ENCODE measurements around the gene STPG4. TPM values are rescaled to one million over a fixed set of nuclear protein-coding genes. Genes with fewer than 3 reads are reported as not detected.

Gene STPG4
- total RNA-seq, 1 experiment from 2014 or later, result not detected

- H3K36me3 Mint-ChIP-seq (ENCODE audit: insufficient read depth, unreplicated experiment), result peaks cover 90% of the 10 kb centered on the region
- H3K27me3 Mint-ChIP-seq (ENCODE audit: insufficient read depth, unreplicated experiment), result no peaks in the 10 kb centered on the region
- no peak for DNase-seq (ENCODE audit: unreplicated experiment)
- intact Hi-C loops (cut with micrococcal nuclease), result no loop called here
- no peaks in the 10 kb centered on the region for H3K9me3 Mint-ChIP-seq (ENCODE audit: unreplicated experiment)
- H3K4me1 Mint-ChIP-seq (ENCODE audit: insufficient read depth, unreplicated experiment), result peaks cover 13% of the 10 kb centered on the region
- CTCF ChIA-PET, result interaction anchor here (0.7 to 1.6 kb wide), 4 partner anchors 17 to 177 kb away, joined by 3 to 7 read pairs (median 5); no protein-coding TSS in a partner anchor
- no TSS peak for BruUV-seq (replicated peaks)
- peak overlapping the region; percentile 46 for H3K27ac Mint-ChIP-seq (ENCODE audit: low read depth, unreplicated experiment)
- H3K4me3 Mint-ChIP-seq (ENCODE audit: unreplicated experiment), result no peak overlapping the region
- POLR2A ChIA-PET, result interaction anchor here (0.9 to 1.1 kb wide), 3 partner anchors 8 to 9 kb away, joined by 3 to 6 read pairs (median 6); no protein-coding TSS in a partner anchor
- TF ChIP-seq CTCF (IDR thresholded peaks at IDR 0.05; ENCODE audit: unreplicated experiment), result no peak
Measured at GRCh38 chr2:47165001-47165555, 10.0 kb upstream of the STPG4 start.

GRCh38 chr2:47162780-47163179 is 7.7 kb upstream of the STPG4 start:
- Mint-ChIP-seq H3K4me3 (ENCODE audit: unreplicated experiment) (no peak overlapping the region), H3K9me3 (ENCODE audit: unreplicated experiment) (no peaks in the 10 kb centered on the region), H3K27me3 (ENCODE audit: insufficient read depth, unreplicated experiment) (no peaks in the 10 kb centered on the region), H3K36me3 (ENCODE audit: insufficient read depth, unreplicated experiment) (peaks cover 84% of the 10 kb centered on the region), H3K4me1 (ENCODE audit: insufficient read depth, unreplicated experiment) (peaks cover 18% of the 10 kb centered on the region), H3K27ac (ENCODE audit: low read depth, unreplicated experiment) (peak overlapping the region; percentile 46)
- no TSS peak for BruUV-seq (replicated peaks)
- ChIA-PET POLR2A (interaction anchor here (1.1 kb wide), 1 partner anchor 8 kb away, joined by 3 read pairs; no protein-coding TSS in a partner anchor), CTCF (no interaction called here)
- no peak for DNase-seq (ENCODE audit: unreplicated experiment)
- intact Hi-C loops (cut with micrococcal nuclease), result no loop called here
- no peak for TF ChIP-seq CTCF (IDR thresholded peaks at IDR 0.05; ENCODE audit: unreplicated experiment)

GRCh38 chr2:47161475-47161874 is 6.4 kb upstream of the STPG4 start:
- intact Hi-C loops (cut with micrococcal nuclease), result no loop called here
- H3K4me1 Mint-ChIP-seq (ENCODE audit: insufficient read depth, unreplicated experiment), result peaks cover 18% of the 10 kb centered on the region
- ChIA-PET CTCF (no interaction called here), POLR2A (no interaction called here)
- H3K27me3 Mint-ChIP-seq (ENCODE audit: insufficient read depth, unreplicated experiment), result no peaks in the 10 kb centered on the region
- no peak for TF ChIP-seq CTCF (IDR thresholded peaks at IDR 0.05; ENCODE audit: unreplicated experiment)
- no TSS peak for BruUV-seq (replicated peaks)
- H3K4me3 Mint-ChIP-seq (ENCODE audit: unreplicated experiment), result no peak overlapping the region
- no peak for DNase-seq (ENCODE audit: unreplicated experiment)
- H3K9me3 Mint-ChIP-seq (ENCODE audit: unreplicated experiment), result no peaks in the 10 kb centered on the region
- H3K27ac Mint-ChIP-seq (ENCODE audit: low read depth, unreplicated experiment), result no peak overlapping the region
- H3K36me3 Mint-ChIP-seq (ENCODE audit: insufficient read depth, unreplicated experiment), result peaks cover 77% of the 10 kb centered on the region

GRCh38 chr2:47160660-47161059 is 5.6 kb upstream of the STPG4 start:
- ChIA-PET POLR2A (no interaction called here), CTCF (interaction anchor here (0.6 kb wide), 1 partner anchor 723 kb away, joined by 4 read pairs; no protein-coding TSS in a partner anchor)
- Mint-ChIP-seq H3K27ac (ENCODE audit: low read depth, unreplicated experiment) (no peak overlapping the region), H3K9me3 (ENCODE audit: unreplicated experiment) (no peaks in the 10 kb centered on the region), H3K4me1 (ENCODE audit: insufficient read depth, unreplicated experiment) (peaks cover 16% of the 10 kb centered on the region), H3K36me3 (ENCODE audit: insufficient read depth, unreplicated experiment) (peaks cover 82% of the 10 kb centered on the region), H3K4me3 (ENCODE audit: unreplicated experiment) (no peak overlapping the region), H3K27me3 (ENCODE audit: insufficient read depth, unreplicated experiment) (no peaks in the 10 kb centered on the region)
- intact Hi-C loops (cut with micrococcal nuclease), result no loop called here
- no TSS peak for BruUV-seq (replicated peaks)
- no peak for TF ChIP-seq CTCF (IDR thresholded peaks at IDR 0.05; ENCODE audit: unreplicated experiment)
- no peak for DNase-seq (ENCODE audit: unreplicated experiment)

Measured in MCF 10A (cell line).